ENCODE results near the gene DAP.

The DAP gene

DNA sequence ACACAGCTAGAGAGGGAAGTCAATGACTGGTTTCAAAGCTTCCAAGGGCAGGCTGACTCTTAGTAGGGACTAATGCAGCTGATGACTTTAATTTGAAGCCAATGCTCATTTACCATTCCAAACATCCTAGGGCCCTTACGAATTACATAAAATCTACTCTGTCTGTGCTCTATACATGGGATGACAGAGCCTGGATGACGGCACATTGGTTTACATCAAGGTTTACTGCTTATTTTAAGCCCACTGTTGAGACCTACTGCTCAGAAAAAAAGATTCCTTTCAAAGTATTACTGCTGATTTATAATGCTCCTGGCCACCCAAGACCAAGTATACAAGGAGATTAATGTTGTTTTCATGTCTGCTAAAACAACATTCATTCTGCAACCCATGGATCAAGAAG is 74.1 kb downstream of the DAP start:
- DNase-seq (ENCODE audit: low read depth), result no peak
- TF ChIP-seq, protein P1, sequence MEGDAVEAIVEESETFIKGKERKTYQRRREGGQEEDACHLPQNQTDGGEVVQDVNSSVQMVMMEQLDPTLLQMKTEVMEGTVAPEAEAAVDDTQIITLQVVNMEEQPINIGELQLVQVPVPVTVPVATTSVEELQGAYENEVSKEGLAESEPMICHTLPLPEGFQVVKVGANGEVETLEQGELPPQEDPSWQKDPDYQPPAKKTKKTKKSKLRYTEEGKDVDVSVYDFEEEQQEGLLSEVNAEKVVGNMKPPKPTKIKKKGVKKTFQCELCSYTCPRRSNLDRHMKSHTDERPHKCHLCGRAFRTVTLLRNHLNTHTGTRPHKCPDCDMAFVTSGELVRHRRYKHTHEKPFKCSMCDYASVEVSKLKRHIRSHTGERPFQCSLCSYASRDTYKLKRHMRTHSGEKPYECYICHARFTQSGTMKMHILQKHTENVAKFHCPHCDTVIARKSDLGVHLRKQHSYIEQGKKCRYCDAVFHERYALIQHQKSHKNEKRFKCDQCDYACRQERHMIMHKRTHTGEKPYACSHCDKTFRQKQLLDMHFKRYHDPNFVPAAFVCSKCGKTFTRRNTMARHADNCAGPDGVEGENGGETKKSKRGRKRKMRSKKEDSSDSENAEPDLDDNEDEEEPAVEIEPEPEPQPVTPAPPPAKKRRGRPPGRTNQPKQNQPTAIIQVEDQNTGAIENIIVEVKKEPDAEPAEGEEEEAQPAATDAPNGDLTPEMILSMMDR (IDR thresholded peaks at IDR 0.05; ENCODE audit: control insufficient read depth, insufficient read depth, low read depth, low read length, missing control alignments), result no peak
- H3K4me3 ChIP-seq (ENCODE audit: control insufficient read depth, low read depth, low read length), result no peak overlapping the region

DNA sequence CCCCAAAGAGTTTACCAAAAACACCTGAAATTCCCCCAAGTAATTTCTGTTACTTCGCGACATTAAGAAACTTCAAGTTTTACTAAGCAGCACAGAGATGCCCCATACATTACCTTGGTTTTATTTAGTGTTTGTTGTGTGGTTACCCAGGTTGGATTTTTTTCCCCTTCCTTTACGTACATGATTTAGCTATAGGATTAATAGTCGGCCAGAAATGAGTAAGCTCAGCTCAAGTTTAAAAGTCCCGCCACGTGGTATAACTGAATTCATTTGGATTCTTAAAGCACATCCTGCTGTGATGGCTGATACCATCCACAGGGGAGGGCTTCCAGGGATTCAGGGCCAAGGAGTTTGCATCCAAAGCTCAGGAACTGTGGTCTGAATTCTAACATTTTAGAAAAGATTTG is 75.9 kb downstream of the DAP start:
- no peak for DNase-seq (ENCODE audit: low read depth)
- H3K4me3 ChIP-seq (ENCODE audit: control insufficient read depth, low read depth, low read length), result no peak overlapping the region
- TF ChIP-seq, protein P1 (IDR thresholded peaks at IDR 0.05; ENCODE audit: control insufficient read depth, insufficient read depth, low read depth, low read length, missing control alignments), result no peak

DNA sequence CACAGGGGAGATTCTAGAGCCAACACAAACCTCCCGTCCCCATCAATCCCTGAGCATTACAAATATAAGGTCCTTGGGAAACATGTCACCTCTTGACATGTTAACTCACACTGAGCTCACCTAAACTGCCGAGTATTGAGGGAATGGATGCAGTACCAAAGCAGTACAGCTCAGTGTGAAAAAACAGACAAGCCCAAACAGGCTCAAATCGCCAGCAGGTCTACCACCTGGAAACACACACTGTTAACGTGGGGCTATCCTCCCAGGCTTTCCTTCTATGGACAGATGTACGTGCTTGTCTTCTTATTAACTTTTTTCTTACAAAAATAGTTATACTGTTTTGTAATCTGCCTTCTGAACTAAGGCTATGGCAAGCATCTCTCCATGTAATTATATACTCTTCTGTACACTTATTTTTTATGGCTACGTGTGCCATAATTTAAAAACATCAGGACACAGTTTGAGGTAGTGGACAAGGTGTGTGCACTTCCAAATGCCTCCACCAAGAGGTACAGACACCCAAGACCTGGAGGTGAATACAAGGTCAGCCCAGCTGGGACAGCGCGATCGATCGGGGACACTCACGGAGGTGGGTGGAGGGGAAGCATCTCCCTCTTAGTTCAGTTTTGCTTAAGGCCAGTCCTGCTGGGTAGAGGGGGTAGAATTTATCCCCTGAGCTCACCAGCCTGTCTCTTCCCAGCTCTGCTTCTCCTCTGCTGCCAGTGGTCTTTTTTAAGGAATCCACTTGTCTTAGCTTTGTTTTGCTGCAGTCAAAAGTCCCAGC is 76.5 kb downstream of the DAP start:
- TF ChIP-seq, protein P1 (IDR thresholded peaks at IDR 0.05; ENCODE audit: control insufficient read depth, insufficient read depth, low read depth, low read length, missing control alignments), result no peak
- H3K4me3 ChIP-seq (ENCODE audit: control insufficient read depth, low read depth, low read length), result no peak overlapping the region
- DNase-seq (ENCODE audit: low read depth), result no peak

GRCh38 chr5:10682801-10683525 is 78.1 kb downstream of the DAP start:
- no peak overlapping the region for H3K4me3 ChIP-seq (ENCODE audit: control insufficient read depth, low read depth, low read length)
- TF ChIP-seq, protein P1 (IDR thresholded peaks at IDR 0.05; ENCODE audit: control insufficient read depth, insufficient read depth, low read depth, low read length, missing control alignments), result no peak
- DNase-seq (ENCODE audit: low read depth), result no peak

DNA sequence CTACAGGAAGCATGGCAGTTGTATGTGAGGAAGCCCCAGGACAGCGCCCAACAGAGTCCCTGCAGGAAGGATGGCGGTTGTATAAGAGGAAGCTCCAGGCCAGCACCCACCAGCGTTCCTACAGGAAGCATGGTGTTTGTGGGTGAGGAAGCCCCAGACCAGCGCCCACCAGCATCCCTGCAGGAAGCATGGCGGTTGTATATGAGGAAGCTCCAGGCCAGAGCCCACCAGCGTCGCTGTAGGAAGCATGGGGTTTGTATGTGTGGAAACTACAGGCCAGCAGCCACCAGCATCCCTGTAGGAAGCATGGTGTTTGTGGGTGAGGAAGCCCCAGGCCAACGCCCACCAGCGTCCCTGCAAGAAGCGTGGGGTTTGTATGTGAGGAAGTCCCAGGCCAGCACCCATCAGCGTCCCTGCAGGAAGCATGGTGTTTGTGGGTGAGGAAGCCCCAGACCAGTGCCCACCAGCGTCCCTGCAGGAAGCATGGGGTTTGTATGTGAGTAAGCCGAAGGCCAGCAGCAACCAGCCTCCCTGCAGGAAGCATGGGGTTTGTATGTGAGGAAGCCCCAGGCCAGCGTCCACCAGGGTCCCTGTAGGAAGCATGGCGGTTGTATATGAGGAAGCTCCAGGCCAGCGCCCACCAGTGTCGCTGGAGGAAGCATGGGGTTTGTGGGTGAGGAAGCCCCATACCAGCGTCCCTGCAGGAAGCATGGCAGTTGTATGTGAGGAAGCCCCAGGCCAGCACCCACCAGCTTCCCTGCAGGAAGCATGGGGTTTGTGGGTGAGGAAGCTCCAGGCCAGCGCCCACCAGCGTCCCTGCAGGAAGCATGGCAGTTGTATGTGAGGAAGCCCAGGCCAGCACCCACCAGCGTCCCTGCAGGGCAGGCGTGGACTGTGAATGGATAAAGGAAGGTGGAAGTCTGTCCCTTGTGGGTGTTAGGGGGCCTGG is 79.0 kb downstream of the DAP start:
- no peak overlapping the region for H3K4me3 ChIP-seq (ENCODE audit: control insufficient read depth, low read depth, low read length)
- TF ChIP-seq, protein P1 (IDR thresholded peaks at IDR 0.05; ENCODE audit: control insufficient read depth, insufficient read depth, low read depth, low read length, missing control alignments), result no peak
- no peak for DNase-seq (ENCODE audit: low read depth)

DNA sequence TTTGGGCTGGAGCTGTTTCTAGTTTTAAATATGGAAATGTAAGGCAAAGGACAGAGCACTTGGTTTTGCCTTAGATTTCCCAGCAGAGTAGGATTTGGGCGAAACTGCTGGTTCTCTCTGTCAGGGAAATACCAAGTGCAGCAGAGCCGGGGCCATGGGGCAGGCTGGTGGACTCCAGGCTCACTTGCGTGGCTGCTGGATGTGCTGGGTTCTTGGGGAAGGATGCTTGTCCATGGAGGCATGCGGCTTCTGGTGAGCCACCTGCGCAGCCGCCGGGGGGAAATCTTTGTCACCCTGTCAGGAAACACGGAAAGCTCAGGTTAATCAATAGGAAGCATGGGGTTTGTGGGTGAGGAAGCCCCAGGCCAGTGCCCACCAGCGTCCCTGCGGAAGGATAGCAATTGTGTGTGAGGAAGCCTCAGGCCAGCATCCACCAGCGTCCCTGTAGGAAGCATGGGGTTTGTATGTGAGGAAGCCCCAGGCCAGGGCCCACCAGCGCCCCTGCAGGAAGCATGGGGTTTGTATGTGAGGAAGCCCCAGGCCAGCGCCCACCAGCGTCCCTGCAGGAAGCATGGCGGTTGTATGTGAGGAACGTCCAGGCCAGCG is 80.1 kb downstream of the DAP start:
- TF ChIP-seq, protein P1 (IDR thresholded peaks at IDR 0.05; ENCODE audit: control insufficient read depth, insufficient read depth, low read depth, low read length, missing control alignments), result no peak
- H3K4me3 ChIP-seq (ENCODE audit: control insufficient read depth, low read depth, low read length), result no peak overlapping the region
- no peak for DNase-seq (ENCODE audit: low read depth)

All from AG09309 (cell line).